Measurements from ENCODE around the gene SH2D2A.
A peak's percentile ranks its signal among the peaks of the same experiment; 100 is the strongest.
"Not testable (repeated sequence)": the region's sequence is repeated elsewhere in the genome, so short reads cannot be mapped to it uniquely, and the experiment has no call there.

Gene SH2D2A

DNA sequence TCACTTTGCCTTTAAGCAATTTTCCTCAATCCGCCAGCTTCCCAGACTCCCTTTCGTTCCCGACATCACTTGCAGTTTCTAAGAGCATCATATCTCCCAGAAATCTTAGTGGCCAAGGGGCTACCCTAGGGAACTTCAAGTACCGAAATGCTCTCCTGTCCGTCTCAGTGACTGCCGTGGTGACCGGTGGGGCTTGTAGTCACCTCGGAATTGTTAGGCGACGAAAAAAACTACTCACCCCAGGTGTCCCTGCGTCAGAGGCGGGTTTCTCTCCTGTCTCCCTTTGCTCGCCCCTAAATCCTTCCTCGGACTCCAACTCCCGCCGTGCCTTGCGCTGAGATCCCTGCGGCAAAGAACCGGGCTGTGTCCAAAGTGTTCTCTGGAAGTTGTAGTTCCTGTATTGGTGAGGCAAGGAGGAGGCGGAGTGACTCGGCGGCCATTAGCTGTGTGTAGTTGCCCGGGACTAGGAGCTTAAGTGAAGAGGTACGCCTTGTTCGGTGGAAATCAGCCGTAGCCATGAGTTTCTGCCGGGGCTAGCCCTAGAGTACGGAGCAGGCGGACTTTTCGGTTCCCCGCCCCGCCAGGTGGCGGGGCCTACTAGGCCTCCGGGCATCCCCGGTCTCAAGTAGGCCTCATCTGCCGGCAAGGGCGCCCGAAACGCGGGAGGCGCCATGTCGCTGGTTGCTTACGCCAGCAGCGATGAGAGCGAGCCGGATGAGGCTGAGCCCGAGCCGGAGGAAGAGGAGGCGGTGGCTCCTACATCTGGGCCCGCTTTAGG, 49.4 kb downstream of the SH2D2A start, which contains the start of gene PRCC:
PRCC (plus strand) TSS at position 435 of the 778 bp plus-strand sequence; CDS start at position 672, 237 bp downstream.
- DNase-seq, result peak; percentile 98

- DNase-seq, result no peak
Observed at GRCh38 chr1:156766298-156767100, 50.1 kb downstream of the SH2D2A start.

GRCh38 chr1:156765666-156766065, 51.0 kb downstream of the SH2D2A start:
- DNase-seq, result no peak

- not testable (repeated sequence) for DNase-seq
Observed at GRCh38 chr1:156765136-156765535, 51.5 kb downstream of the SH2D2A start.

- DNase-seq, result no peak
Observed at GRCh38 chr1:156760796-156761104, 55.9 kb downstream of the SH2D2A start.

- peak; percentile 18 for DNase-seq
Observed at GRCh38 chr1:156760092-156760795, 56.4 kb downstream of the SH2D2A start.

GRCh38 chr1:156757572-156758253, 58.9 kb downstream of the SH2D2A start:
- not testable (repeated sequence) for DNase-seq

GRCh38 chr1:156756355-156756754, 60.3 kb downstream of the SH2D2A start:
- no peak for DNase-seq
